Peyer's patch (tissue), 4 donors: ENCODE results near the gene CRYGC.

Source experiments
- POLR2A ChIP-seq, 2 donors: fragments of 450-650 bp; IDR thresholded peaks; one replicate each; pipeline ENCODE4 v1.5.1; 2017; ENCODE audit warnings: antibody characterized with exemption in 2 of 2, mild to moderate bottlenecking in 2 of 2, moderate library complexity in 2 of 2
- TF ChIP-seq, protein P1 (sequence below), 6 experiments: fragments of 450-650 bp in 4 of 6; fragments of 200-600 bp in 2 of 6; sonication (generic) in 1 of 6; IDR thresholded peaks; one replicate each; pipeline ENCODE4 v1.5.1; 2017 to 2019; ENCODE audit warnings: antibody characterized with exemption in 6 of 6, mild to moderate bottlenecking in 3 of 6, moderate library complexity in 1 of 6

DNA sequence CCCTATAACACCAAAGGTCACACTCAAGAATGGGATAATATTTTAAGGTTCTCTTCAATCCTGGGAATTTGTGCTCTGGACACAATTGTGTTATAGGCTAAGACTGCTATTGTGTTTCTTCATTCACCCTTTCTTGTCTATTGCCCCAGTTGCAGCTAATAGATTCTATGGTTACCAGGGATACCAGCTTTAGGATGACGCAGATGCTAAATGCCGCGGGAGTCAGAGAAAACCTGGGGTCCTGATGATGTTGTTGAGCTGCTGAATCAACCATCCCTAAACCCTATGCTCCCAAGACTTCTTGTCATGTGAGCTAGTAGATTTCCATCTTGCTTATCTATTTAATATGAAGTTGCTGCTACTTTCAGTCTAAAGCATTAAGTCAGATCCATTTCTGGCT, 10.7 kb downstream of the CRYGC start:
- TF ChIP-seq, protein P1, sequence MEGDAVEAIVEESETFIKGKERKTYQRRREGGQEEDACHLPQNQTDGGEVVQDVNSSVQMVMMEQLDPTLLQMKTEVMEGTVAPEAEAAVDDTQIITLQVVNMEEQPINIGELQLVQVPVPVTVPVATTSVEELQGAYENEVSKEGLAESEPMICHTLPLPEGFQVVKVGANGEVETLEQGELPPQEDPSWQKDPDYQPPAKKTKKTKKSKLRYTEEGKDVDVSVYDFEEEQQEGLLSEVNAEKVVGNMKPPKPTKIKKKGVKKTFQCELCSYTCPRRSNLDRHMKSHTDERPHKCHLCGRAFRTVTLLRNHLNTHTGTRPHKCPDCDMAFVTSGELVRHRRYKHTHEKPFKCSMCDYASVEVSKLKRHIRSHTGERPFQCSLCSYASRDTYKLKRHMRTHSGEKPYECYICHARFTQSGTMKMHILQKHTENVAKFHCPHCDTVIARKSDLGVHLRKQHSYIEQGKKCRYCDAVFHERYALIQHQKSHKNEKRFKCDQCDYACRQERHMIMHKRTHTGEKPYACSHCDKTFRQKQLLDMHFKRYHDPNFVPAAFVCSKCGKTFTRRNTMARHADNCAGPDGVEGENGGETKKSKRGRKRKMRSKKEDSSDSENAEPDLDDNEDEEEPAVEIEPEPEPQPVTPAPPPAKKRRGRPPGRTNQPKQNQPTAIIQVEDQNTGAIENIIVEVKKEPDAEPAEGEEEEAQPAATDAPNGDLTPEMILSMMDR (IDR thresholded peaks at IDR 0.05), result no peak
- TF ChIP-seq POLR2A (IDR thresholded peaks at IDR 0.05), result no peak
